22Rv1 (cell line): Measurements from ENCODE around the gene ZBTB20.

Source experiments
- H3K27ac ChIP-seq: fragments of 450-650 bp; 2 replicates; pipeline ENCODE4 v1.5.1; 2017
- CTCF ChIP-seq: fragments of 450-650 bp; IDR thresholded peaks from 2 replicates; pipeline ENCODE4 v1.5.1; 2017; ENCODE audit warnings: mild to moderate bottlenecking
- ZFX ChIP-seq: fragments of 450-650 bp; IDR thresholded peaks from 2 replicates; pipeline ENCODE4 v1.6.1; 2017; ENCODE audit warnings: antibody characterized with exemption, borderline replicate concordance

The ZBTB20 gene

DNA sequence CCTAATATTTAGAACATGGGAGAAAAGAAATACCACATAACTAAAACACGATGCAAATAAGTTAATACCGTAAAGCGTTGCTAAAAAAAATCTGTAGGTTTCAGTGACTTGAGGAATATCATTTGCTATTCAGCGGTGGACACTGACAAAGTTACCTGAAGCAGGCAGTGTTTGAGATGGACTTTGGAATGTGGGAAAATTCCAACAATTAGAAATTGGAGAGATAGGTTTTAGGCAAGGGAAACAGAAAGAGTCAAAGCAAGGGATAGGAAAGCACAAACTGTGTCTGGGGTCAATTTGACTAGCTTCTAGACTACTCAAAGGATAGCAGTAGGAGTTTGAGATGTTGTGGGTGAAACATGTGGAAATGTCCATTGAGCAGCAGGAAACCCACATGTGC, 680.3 kb downstream of the ZBTB20 start:
- TF ChIP-seq CTCF (no peak), ZFX (no peak)
- H3K27ac ChIP-seq = no peak overlapping the region

- TF ChIP-seq CTCF = no peak
- TF ChIP-seq ZFX = no peak
- H3K27ac ChIP-seq = 0 out of 2 replicates have a peak overlapping the region, but pooled peaks have one; percentile 17
Measured at GRCh38 chr3:114466251-114466650, 680.8 kb downstream of the ZBTB20 start.

DNA sequence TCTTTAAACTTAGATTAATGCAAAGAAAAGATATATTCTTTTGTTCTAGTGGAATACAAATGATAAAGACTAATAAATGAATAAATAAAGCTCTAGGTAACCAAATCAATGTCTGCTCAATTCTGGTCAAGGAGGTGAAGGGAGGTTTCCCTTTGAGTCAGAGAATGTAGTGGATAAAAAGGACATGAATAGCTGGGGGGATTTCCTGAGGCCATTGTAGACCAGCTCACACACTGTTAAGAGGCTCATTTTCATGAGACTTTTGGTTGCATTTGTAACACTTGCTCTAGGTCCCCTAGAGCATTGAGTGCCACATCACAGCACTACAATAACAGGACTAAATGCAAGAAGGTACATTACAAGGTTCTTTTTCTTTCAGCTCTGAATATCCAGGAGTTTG, 682.5 kb downstream of the ZBTB20 start:
- H3K27ac ChIP-seq = no peak overlapping the region
- no peak for TF ChIP-seq CTCF
- no peak for TF ChIP-seq ZFX

GRCh38 chr3:114462750-114463149, 684.3 kb downstream of the ZBTB20 start:
- no peak overlapping the region for H3K27ac ChIP-seq
- no peak for TF ChIP-seq CTCF
- no peak for TF ChIP-seq ZFX

DNA sequence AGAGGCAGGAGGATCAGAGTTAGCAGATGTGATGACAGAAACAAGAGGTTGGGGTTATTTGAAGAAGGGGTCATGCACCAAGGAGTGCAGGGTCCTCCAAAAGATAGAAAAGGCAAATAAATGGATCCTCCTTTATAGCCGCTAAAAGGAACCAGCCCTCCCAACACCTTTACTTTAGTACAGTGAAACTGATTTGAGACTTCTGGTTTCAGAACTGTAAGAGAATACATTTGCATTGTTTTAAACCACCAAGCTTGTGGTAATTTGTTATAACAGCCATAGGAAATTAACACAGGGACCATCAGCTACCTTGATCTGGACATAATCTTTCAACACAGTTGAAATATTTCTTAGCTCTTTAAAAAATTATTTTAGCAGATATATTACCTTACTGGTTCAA, 686.6 kb downstream of the ZBTB20 start:
- TF ChIP-seq ZFX (no peak), CTCF (no peak)
- no peak overlapping the region for H3K27ac ChIP-seq

- no peak overlapping the region for H3K27ac ChIP-seq
- no peak for TF ChIP-seq CTCF
- TF ChIP-seq ZFX = no peak
Measured at GRCh38 chr3:114456742-114457141, 690.3 kb downstream of the ZBTB20 start.

- no peak overlapping the region for H3K27ac ChIP-seq
- TF ChIP-seq CTCF = no peak
- TF ChIP-seq ZFX = no peak
Measured at GRCh38 chr3:114455432-114455831, 691.7 kb downstream of the ZBTB20 start.
